B cell (primary cell): ENCODE measurements around the gene XYLT1.

Experiments used
- CTCF ChIP-seq: fragments of 200-600 bp; IDR thresholded peaks from one replicate; pipeline ENCODE4 v1.8.0; 2022; ENCODE audit warnings: antibody characterized with exemption, mild to moderate bottlenecking
- EZH2 ChIP-seq: IDR thresholded peaks from 2 replicates; pipeline ENCODE4 v1.6.1; 2012; ENCODE audit warnings: borderline replicate concordance, low read depth, mild to moderate bottlenecking, moderate library complexity, low read length; ENCODE audit not compliant: insufficient read depth, poor library complexity, severe bottlenecking

- TF ChIP-seq CTCF (no peak), EZH2 (no peak)
Observed at GRCh38 chr16:17408296-17408695, 62.5 kb downstream of the XYLT1 start.
